H1 (cell line): ENCODE results near the gene MOK. TPM values are rescaled to one million over a fixed set of nuclear protein-coding genes. Genes with fewer than 3 reads are reported as not detected.
A peak's percentile ranks its signal among the peaks of the same experiment; 100 is the strongest.

Experiments
- BACH1 ChIP-seq: IDR thresholded peaks from 2 replicates; pipeline ENCODE4 v1.6.1; 2012; ENCODE audit warnings: low read length, improper control_type of control experiment
- BRCA1 ChIP-seq: IDR thresholded peaks from 2 replicates; pipeline ENCODE4 v1.6.1; 2012; ENCODE audit warnings: low read depth, low read length, improper control_type of control experiment
- CEBPB ChIP-seq: IDR thresholded peaks from 2 replicates; pipeline ENCODE4 v1.6.1; 2012; ENCODE audit warnings: low read depth, low read length
- CHD2 ChIP-seq: IDR thresholded peaks from 2 replicates; pipeline ENCODE4 v1.6.1; 2012; ENCODE audit warnings: low read length, improper control_type of control experiment
- CREB1 ChIP-seq: IDR thresholded peaks from 2 replicates; pipeline ENCODE4 v1.6.1; 2012; ENCODE audit warnings: inconsistent platforms
- CTBP2 ChIP-seq: IDR thresholded peaks from 2 replicates; pipeline ENCODE4 v1.7.0; 2011; ENCODE audit warnings: borderline replicate concordance, mild to moderate bottlenecking, moderate library complexity, mixed read lengths, low read length; ENCODE audit not compliant: insufficient read depth, insufficient read length
- EGR1 ChIP-seq: IDR thresholded peaks from 2 replicates; pipeline ENCODE4 v1.6.1; 2011; ENCODE audit warnings: low read depth, low read length, borderline replicate concordance
- EP300 ChIP-seq, 2 experiments: IDR thresholded peaks; 1 replicate in 1 of 2; 2 replicates in 1 of 2; pipeline ENCODE4 v1.6.1; 2011 to 2012; ENCODE audit warnings: low read depth in 2 of 2, low read length in 2 of 2, mild to moderate bottlenecking in 2 of 2, borderline replicate concordance in 1 of 2, inconsistent platforms in 1 of 2, moderate library complexity in 1 of 2
- GABPA ChIP-seq: IDR thresholded peaks from 2 replicates; pipeline ENCODE4 v1.6.1; 2011; ENCODE audit warnings: mild to moderate bottlenecking, low read length, moderate library complexity, borderline replicate concordance; ENCODE audit not compliant: insufficient read depth
- JUND ChIP-seq: IDR thresholded peaks from 2 replicates; pipeline ENCODE4 v1.6.1; 2011; ENCODE audit warnings: mild to moderate bottlenecking, improper control_type of control experiment, low read length
- KDM4A ChIP-seq: IDR thresholded peaks from one replicate; pipeline ENCODE4 v1.7.1; 2012; ENCODE audit warnings: low read depth, mild to moderate bottlenecking, moderate library complexity, low read length, inconsistent platforms; ENCODE audit not compliant: severe bottlenecking
- NRF1 ChIP-seq: IDR thresholded peaks from 2 replicates; pipeline ENCODE4 v1.6.1; 2011; ENCODE audit warnings: mild to moderate bottlenecking, low read depth, low read length, improper control_type of control experiment
- POU5F1 ChIP-seq: IDR thresholded peaks from 2 replicates; pipeline ENCODE4 v1.6.1; 2011; ENCODE audit warnings: low read depth, mild to moderate bottlenecking, low read length, moderate library complexity
- RBBP5 ChIP-seq: IDR thresholded peaks from 2 replicates; pipeline ENCODE4 v1.7.1; 2012; ENCODE audit warnings: low read depth, mild to moderate bottlenecking, inconsistent platforms, low read length, moderate library complexity, borderline replicate concordance
- RFX5 ChIP-seq: IDR thresholded peaks from 2 replicates; pipeline ENCODE4 v1.6.1; 2011; ENCODE audit warnings: low read depth, low read length, improper control_type of control experiment, borderline replicate concordance
- RNF2 ChIP-seq: fragments of 200-900, 300-1000 bp; sonication (generic); IDR thresholded peaks from 2 replicates; pipeline ENCODE4 v1.7.1; 2016; ENCODE audit warnings: borderline replicate concordance, low read depth, mild to moderate bottlenecking, antibody characterized with exemption, low read length; ENCODE audit not compliant: poor library complexity, severe bottlenecking; ENCODE audit errors: missing control alignments
- SIN3A ChIP-seq, 2 experiments: IDR thresholded peaks in 1 of 2; conservative IDR thresholded peaks in 1 of 2; 2 replicates each; pipeline ENCODE4 v1.6.1; 2011 to 2012; ENCODE audit warnings: low read length in 2 of 2, improper control_type of control experiment in 1 of 2, low read depth in 1 of 2, mild to moderate bottlenecking in 1 of 2
- SUZ12 ChIP-seq: fragments of 200-600 bp; sonication (generic); IDR thresholded peaks from 2 replicates; pipeline ENCODE4 v1.6.1; 2012; ENCODE audit warnings: mild to moderate bottlenecking, inconsistent platforms, low read length, moderate library complexity, mixed read lengths
- TCF12 ChIP-seq: IDR thresholded peaks from 2 replicates; pipeline ENCODE4 v1.6.1; 2011; ENCODE audit warnings: low read depth, mild to moderate bottlenecking, low read length
- TEAD4 ChIP-seq: IDR thresholded peaks from 2 replicates; pipeline ENCODE4 v1.6.1; 2012; ENCODE audit warnings: low read depth, low read length, inconsistent platforms, mixed read lengths
- ZNF274 ChIP-seq: IDR thresholded peaks from 2 replicates; pipeline ENCODE4 v1.7.0; 2012; ENCODE audit warnings: low read length, borderline replicate concordance; ENCODE audit errors: extremely low read depth
- polyA plus RNA-seq, 7 experiments: library from polyadenylated mRNA; depleted of rRNA in 3 of 7; stranded (reverse) in 5 of 7; unstranded in 2 of 7; fragments of >200 nt in 5 of 7; fragments of 200-250 nt in 2 of 7; gene quantifications; 1 replicate in 5 of 7; 2 replicates in 1 of 7; 4 replicates in 1 of 7; pipeline versions ENCODE4 v1.2.1 to v1.2.3, GENCODE V29; 2011 to 2013; ENCODE audit warnings: missing spikeins in 2 of 7, mixed read lengths in 2 of 7
- total RNA-seq: library from RNA; stranded (reverse); fragmentation: NEBNext Ultra II Directional; extraction: Animal tissue kit (Norgen Biotek cat#: 25700); gene quantifications from 2 replicates; pipeline ENCODE4 v1.2.1, GENCODE V29; 2021
- TF ChIP-seq, protein P1 (sequence below): IDR thresholded peaks from 2 replicates; pipeline ENCODE4 v1.6.1; 2012; ENCODE audit warnings: inconsistent platforms

MOK gene
- total and polyA plus RNA-seq, 2 of the 8 experiments (the other 6 are each of a cell fraction or from before 2014, with no cell fraction given), result 2.1 to 2.5 TPM

- TF ChIP-seq BRCA1 (no peak), RFX5 (no peak; the same call in 1 of the 2 replicates), CTBP2 (no peak), CEBPB (peak; percentile 53; the same call in 1 of the 2 replicates), CREB1 (peak; percentile 80), GABPA (no peak), CHD2 (peak; percentile 45; the same call in 1 of the 2 replicates), SUZ12 (no peak), EGR1 (peak; percentile 72), SIN3A (conservative IDR thresholded peaks at IDR 0.05 in 1 of 2, IDR thresholded peaks at IDR 0.05 in 1 of 2; ENCODE audit: low read depth in 1 of 2, low read length in 2 of 2) (peak in 1 of 2 experiments; percentile 85; a peak in 2 of 4 replicates), JUND (0 out of 2 replicates have a peak, but pooled peaks have one; percentile 41), POU5F1 (0 out of 2 replicates have a peak, but pooled peaks have one; percentile 18), EP300 (IDR thresholded peaks at IDR 0.05; ENCODE audit: borderline replicate concordance in 1 of 2, low read depth in 2 of 2, low read length in 2 of 2) (peak in 1 of 2 experiments; percentile 40; a peak in 1 of 3 replicates), RNF2 (no peak), NRF1 (peak; percentile 44; the same call in 1 of the 2 replicates), TEAD4 (peak; percentile 93), BACH1 (0 out of 2 replicates have a peak, but pooled peaks have one; percentile 23), TCF12 (0 out of 2 replicates have a peak, but pooled peaks have one; percentile 13), RBBP5 (peak; percentile 80; the same call in 1 of the 2 replicates), KDM4A (peak; percentile 58), ZNF274 (no peak)
- TF ChIP-seq, protein P1, sequence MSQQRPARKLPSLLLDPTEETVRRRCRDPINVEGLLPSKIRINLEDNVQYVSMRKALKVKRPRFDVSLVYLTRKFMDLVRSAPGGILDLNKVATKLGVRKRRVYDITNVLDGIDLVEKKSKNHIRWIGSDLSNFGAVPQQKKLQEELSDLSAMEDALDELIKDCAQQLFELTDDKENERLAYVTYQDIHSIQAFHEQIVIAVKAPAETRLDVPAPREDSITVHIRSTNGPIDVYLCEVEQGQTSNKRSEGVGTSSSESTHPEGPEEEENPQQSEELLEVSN, result no peak
Observed at GRCh38 chr14:102316743-102317563, 12.0 kb upstream of the MOK start (continued).
